D341Med (cell line): ENCODE measurements around the gene MVB12B.

Experiments used
- DNase-seq: peaks from one replicate; pipeline ENCODE4 v3.0.0; 2012; ENCODE audit warnings: low spot score

Gene MVB12B

DNA sequence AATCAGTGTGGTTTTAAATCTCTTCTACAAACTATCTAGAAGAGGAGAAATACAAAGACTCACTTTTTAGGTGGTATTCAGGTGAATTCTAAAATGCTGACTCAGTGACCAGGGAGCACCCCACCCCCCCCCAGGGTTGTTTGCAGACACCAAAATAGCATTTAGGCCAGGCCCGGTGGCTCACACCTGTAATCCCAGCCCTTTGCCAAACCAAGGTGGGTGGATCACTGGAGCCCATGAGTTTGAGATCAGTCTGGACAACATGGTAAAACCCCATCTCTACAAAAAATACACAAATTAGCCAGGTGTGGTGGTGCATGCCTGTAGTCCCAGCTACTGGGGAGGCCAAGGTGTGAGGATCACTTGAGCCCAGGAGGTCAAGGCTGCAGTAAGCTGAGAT is 168.1 kb downstream of the MVB12B start:
- no peak for DNase-seq

DNA sequence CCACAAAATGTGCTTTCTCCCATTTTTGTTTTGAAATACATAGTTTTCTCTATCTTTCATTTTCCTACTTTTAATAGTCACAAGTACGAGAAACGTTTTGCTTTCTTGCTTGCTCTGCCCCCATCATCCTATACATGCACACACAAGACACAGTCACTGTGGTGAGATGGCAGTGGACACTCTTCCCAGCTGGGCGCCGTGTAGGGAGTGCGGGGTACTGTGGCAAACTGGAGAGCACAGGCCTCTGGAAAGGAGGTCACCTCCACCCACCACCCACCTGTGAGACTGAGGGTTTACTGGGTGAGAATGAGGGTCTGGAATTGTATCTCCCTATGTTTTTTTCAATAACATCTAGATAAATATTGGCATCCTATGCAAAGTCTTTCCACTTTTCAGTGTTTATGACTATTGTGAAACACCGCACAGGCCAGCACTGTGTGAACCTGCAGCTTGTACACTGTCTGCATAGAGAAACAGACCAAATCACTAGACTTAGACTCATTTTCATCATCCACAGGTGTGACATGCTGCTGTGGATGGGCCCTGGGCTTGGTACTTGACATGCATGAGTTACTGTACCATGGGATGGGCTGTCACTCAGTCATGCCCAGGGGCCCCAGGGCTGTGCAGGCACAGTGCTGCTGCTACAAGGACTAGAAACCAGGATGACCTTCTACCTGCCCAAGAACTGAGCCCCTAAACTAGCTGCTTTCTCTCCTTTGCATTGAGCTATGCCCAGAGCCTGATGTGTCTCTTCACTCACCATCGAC is 169.0 kb downstream of the MVB12B start:
- no peak for DNase-seq

DNA sequence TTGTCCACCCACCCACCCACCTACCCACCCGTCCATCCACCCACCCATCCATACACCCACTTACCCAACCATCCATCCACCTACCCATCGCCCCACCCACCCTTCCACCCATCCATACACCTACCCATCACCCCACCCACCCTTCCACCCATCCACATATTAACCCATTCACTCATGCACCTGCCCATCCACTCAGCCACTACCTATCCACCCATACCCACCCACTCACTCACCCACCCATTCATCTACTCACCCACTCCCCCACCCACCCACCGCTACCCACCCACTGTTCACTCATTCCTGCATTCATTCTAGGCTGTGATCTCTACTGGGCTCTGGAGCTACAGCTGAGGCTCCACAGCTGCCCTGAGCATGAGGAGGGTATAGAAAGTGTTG is 169.6 kb downstream of the MVB12B start:
- DNase-seq = no peak

- DNase-seq = no peak
Observed at GRCh38 chr9:126496781-126497659, 170.4 kb downstream of the MVB12B start.

- no peak for DNase-seq
Observed at GRCh38 chr9:126497660-126498275, 171.1 kb downstream of the MVB12B start.

DNA sequence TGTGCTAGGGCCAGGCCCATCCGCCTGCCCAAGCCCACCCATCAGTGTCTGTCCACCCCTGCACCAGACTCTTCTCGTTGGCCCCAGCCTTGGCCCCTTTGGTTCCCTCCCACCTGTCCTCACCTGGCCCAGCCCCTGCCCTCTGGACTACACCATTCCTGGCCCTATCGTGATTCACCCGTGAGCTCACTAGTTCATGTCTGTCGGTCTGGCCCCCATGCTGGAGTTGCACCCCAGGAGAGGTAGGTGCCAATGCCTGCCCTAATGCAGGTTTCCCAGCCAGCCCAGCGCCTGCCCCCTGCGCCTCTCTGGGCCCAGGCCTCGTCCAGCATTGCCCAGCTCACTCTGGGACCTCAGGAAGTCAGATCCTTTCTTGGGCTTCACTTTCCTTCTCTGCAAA is 171.7 kb downstream of the MVB12B start:
- no peak for DNase-seq

DNA sequence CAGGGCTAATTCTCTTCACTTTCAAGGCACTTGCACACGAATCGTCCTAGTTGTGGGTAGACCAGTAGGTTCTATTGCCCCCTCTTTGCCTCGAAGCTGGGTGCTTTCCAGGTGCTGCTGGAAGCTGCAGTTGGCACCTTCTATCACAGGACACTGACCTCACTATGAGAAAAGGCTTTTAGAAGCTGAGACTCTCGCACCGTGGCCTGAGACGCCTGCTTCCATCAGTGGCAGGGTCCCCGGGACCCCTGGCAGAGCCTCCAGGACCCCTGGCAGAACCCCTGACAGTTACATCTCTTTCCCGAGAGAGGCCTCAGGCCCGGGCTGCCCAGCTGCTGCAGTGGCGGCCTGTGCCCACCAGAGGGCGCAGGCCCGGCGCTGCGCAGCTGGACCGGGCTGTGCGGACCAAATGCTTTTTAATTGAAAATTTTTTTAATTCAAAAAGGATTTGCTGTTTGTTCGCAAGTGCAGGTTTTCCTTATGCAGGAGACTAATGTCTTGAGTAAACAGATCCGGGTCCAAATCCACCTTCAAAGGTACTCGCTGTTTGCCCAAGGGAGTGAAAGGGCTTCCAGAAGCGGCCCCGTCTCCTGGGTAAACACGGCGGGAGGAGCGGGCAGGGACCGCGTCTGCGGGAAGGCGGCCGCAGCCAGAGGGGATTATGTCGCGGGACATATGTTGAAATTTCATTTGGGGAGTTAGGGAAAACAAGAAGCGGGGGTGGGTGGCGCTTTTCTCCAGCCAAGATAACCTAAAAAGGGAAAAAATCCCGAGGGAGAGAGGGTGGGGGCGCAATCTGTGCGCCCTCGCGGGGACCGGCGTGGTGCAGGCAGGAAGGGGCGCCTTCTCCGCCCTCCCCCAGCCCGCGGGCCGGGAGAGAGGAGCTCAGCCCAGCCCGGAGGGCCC is 172.6 kb downstream of the MVB12B start:
- DNase-seq = peak; percentile 86

- DNase-seq = no peak
Observed at GRCh38 chr9:126499911-126500599, 173.4 kb downstream of the MVB12B start.

DNA sequence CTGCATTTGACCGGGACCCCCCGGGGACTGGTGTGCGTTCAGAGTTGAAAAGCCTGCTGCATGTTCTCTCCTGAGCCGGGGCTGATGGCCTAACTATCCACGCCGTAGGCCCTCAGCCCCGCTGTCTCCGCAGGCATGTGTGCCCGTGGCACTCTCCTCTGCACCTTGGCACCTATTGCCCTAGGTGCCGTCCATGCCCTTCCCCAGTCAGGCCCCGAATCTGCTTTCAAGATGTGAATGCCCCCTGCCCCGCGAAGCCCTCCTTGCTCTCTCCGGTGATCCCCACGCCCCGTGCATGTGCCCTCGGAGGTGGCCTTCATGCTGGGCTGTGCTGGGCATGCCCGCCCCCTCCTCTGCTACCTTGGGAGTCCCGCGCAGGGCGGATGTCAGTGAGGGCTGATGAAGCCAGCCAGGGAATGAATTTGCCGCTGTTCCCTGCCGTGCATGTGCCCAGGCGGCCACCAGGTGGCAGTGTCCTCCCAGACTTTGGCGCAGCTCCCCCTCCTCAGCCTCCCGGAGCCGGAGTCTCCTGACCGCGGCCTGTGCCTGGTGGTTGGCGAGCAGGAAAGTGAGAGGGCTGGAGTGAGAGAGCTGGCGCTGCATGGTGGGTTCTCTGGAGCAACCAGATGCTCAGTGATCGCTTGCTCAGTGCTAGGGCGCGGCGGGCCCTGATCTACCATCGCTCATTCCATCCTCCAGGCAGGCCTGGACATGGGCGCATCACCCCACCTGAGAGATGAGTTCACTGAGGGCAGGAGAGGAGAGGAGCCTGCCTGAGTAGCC is 174.2 kb downstream of the MVB12B start:
- peak; percentile 91 for DNase-seq

GRCh38 chr9:126501383-126502331 is 175.0 kb downstream of the MVB12B start:
- no peak for DNase-seq

- DNase-seq = no peak
Observed at GRCh38 chr9:126502417-126503332, 176.0 kb downstream of the MVB12B start.

DNA sequence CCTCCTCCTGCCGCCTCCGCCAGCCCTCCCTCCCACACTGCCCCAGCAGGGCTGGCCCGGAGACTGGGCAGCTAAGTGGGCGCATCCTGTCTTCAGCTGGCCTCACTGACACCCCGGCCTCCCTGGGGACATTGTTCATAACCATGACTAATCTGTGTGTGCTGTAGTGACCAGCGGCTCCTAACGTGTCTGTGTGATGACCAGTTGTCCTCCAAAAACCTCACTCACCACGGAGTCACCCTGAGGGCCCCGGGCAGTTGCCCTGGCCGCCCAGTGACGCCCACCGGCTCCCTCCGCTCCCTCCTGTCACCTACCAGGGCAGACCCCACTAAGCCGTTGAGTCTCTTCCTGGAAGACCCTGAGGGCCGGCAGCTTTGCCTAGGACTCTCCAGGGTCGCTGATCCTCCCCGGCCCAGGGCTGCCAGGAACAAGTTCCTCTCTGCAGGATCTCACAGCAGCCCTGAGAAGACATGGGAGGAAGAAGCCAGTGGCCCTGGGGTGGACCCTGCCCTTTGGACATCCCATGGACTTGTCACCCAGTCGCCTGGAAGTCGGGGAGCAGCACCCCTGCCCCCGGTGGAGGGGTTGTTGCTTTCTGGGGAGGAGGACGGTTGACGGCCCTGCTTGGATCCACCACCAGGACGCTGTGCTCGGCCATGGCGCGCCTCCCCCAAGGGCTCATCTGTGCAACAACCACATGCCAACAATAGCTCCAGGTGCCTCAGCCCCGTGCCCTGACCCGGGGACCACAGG is 176.9 kb downstream of the MVB12B start:
- no peak for DNase-seq

DNA sequence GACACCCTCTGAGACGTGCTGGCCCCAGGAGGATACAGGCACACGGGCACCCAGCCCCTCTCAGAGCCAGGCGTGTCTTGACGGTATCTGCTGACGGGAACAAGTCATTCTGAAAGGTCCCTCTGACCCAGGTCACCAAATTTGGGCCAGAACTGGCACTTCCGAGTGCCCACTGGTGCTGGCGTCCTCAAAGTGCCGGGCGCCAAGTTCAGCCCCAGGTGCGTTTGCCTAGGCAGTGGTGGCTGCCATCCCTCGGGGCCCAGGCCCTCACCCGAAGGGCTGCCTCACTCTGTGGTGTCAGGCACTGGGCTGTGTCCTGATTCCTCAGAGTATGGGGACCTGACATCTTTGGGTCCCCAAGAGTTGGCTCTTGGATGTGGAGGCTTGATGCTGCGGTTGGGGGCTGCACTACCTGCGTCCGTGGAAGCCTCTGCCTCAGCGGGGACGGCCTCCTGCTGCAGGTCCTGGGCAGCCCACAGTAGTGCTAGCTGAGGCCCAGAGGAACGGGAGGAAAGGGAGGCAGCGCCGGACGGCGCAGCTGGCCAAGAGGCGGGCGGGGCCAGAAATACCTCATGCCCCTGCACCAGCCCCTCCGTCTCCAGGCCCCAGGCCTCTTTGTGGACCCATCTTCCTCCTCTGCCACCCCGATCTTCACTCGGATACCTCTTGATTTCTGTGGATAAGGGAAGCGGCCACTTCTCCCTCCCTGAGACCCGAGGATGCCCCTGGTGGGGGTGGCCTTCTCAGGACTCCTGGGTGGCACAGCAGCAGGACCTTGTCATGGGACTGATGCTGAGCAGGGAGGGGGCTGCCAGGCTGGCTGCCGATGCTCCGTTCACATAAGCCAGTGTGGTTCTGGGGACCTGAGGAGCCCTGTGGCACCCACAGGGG is 177.7 kb downstream of the MVB12B start:
- DNase-seq = no peak

GRCh38 chr9:126504977-126505455 is 178.4 kb downstream of the MVB12B start:
- DNase-seq = no peak

DNA sequence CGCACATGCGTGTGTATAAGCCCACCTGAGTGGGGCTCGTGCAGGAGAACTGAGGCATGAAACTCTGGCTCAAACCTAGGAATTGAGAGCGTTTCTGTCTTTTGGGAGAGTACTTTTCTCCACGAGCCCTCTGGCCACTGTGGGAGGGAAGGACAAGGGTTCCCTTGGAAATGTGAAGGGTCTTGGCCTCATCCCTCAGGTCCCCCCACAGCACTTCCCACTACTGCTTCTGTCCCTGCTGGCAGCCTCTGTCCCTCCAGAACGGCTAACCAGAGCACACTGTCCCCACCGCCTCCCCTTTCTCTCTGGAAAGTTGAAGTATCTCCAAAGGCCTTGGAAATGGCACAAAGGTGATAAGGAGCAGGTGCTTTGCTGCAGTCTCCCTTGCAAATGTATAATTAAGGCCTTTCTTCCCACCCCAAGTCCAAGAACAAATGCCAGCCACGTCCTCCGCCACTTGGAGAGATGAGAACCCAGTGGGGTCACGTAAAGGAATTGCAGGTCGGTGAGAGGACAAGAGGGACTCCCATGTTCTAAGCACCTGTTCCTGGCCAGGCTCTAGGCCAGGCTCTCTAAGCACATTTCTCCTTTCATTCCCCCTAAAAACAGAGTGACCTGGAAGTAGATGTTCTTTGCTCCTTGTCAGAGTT is 179.2 kb downstream of the MVB12B start:
- DNase-seq = no peak
